Measurements from ENCODE around the gene ABHD17C. TPM values are rescaled to one million over a fixed set of nuclear protein-coding genes. Genes with fewer than 3 reads are reported as not detected.

ABHD17C gene
- total RNA-seq, 1 donor from 2014 or later: 3.7 TPM

DNA sequence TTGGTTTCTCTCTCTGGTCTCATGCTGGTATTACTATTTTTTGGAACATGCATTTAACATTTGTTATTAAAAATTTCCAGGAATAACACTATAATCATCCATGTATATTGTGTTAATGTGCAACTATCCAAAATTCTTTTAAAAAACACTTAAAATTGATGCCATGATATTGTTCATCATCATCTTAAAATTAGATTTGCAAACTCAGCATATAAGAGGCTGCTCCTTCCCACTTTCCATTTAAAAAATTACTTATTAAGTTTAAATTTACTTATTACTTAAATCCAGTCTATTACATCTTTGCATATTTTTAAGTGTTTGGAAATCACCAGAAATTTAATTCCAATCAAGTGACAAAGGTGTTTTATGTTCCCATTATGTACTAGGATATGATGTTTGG lies 5.8 kb upstream of the ABHD17C start:
- no peak overlapping the region for H3K27ac ChIP-seq (ENCODE audit: low read depth, low read length)
- peaks cover 3 to 8% (median 5%) of the 10 kb centered on the region in 3 donors for H3K4me1 ChIP-seq (ENCODE audit: control insufficient read depth in 3 of 3, insufficient read depth in 3 of 3, low read length in 3 of 3)
- no peaks in the 10 kb centered on the region for H3K36me3 ChIP-seq (ENCODE audit: control insufficient read depth in 3 of 3, insufficient read depth in 3 of 3, low read length in 3 of 3)
- H3K27me3 ChIP-seq (ENCODE audit: control insufficient read depth in 3 of 3, insufficient read depth in 3 of 3, low read length in 3 of 3): peaks cover 0 to 2% (median 0%) of the 10 kb centered on the region in 3 donors
- H3K9me3 ChIP-seq (ENCODE audit: control insufficient read depth in 3 of 3, low read length in 3 of 3): no peaks in the 10 kb centered on the region
- H3K9ac ChIP-seq (ENCODE audit: low read depth in 1 of 3, low read length in 3 of 3): no peak overlapping the region
- H3K4me3 ChIP-seq (ENCODE audit: low read length in 3 of 3): no peak overlapping the region

DNA sequence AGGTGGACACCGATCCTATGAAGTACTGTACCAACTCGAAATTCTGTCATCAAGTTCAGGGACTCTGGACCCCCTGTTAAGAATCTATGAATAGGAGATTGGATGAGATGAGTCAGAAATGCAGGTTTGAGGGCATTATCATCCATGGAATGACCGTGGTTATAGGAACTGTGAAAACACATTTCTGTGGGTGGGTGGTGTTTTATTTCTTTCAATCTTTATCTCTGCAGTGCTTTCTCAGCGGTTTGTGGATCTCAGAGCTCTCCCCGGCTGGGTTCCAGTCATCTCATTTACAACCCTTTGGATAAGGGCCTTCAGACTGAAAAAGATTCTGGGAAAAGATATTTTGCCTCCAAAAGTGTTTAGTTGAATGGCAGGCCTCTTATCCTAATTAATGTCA lies 5.4 kb upstream of the ABHD17C start:
- H3K27ac ChIP-seq (ENCODE audit: low read depth, low read length): no peak overlapping the region
- H3K27me3 ChIP-seq (ENCODE audit: control insufficient read depth in 3 of 3, insufficient read depth in 3 of 3, low read length in 3 of 3): peaks cover 0 to 1% (median 0%) of the 10 kb centered on the region in 3 donors
- H3K36me3 ChIP-seq (ENCODE audit: control insufficient read depth in 3 of 3, insufficient read depth in 3 of 3, low read length in 3 of 3): no peaks in the 10 kb centered on the region
- H3K4me3 ChIP-seq (ENCODE audit: low read length in 3 of 3): no peak overlapping the region
- H3K4me1 ChIP-seq (ENCODE audit: control insufficient read depth in 3 of 3, insufficient read depth in 3 of 3, low read length in 3 of 3): peaks cover 4 to 10% (median 6%) of the 10 kb centered on the region in 3 donors
- no peaks in the 10 kb centered on the region for H3K9me3 ChIP-seq (ENCODE audit: control insufficient read depth in 3 of 3, low read length in 3 of 3)
- H3K9ac ChIP-seq (ENCODE audit: low read depth in 1 of 3, low read length in 3 of 3): no peak overlapping the region

DNA sequence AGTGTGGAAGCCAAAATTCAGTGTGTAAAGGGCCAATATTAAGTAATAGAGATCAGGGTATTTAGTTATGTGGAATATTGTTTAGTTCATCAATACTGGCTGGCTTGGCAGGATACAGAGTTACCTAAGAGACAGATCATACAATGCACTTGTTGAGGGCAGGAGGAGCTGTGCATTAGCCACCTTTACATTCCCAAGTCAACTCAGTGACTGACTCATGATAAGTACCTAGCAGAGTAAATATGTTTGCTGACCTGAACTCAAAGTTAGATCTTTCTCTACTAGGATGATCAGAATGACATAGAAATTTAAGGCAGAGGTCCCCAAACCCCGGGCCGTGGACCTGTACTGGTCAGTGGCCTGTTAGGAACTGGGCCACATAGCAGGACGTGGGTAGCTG lies 3.5 kb upstream of the ABHD17C start:
- H3K27me3 ChIP-seq (ENCODE audit: control insufficient read depth in 3 of 3, insufficient read depth in 3 of 3, low read length in 3 of 3): no peaks in the 10 kb centered on the region
- no peak overlapping the region for H3K4me3 ChIP-seq (ENCODE audit: low read length in 3 of 3)
- no peaks in the 10 kb centered on the region for H3K9me3 ChIP-seq (ENCODE audit: control insufficient read depth in 3 of 3, low read length in 3 of 3)
- peaks cover 10 to 20% (median 12%) of the 10 kb centered on the region in 3 donors for H3K4me1 ChIP-seq (ENCODE audit: control insufficient read depth in 3 of 3, insufficient read depth in 3 of 3, low read length in 3 of 3)
- H3K27ac ChIP-seq (ENCODE audit: low read depth, low read length): no peak overlapping the region
- H3K36me3 ChIP-seq (ENCODE audit: control insufficient read depth in 3 of 3, insufficient read depth in 3 of 3, low read length in 3 of 3): no peaks in the 10 kb centered on the region
- no peak overlapping the region for H3K9ac ChIP-seq (ENCODE audit: low read depth in 1 of 3, low read length in 3 of 3)

DNA sequence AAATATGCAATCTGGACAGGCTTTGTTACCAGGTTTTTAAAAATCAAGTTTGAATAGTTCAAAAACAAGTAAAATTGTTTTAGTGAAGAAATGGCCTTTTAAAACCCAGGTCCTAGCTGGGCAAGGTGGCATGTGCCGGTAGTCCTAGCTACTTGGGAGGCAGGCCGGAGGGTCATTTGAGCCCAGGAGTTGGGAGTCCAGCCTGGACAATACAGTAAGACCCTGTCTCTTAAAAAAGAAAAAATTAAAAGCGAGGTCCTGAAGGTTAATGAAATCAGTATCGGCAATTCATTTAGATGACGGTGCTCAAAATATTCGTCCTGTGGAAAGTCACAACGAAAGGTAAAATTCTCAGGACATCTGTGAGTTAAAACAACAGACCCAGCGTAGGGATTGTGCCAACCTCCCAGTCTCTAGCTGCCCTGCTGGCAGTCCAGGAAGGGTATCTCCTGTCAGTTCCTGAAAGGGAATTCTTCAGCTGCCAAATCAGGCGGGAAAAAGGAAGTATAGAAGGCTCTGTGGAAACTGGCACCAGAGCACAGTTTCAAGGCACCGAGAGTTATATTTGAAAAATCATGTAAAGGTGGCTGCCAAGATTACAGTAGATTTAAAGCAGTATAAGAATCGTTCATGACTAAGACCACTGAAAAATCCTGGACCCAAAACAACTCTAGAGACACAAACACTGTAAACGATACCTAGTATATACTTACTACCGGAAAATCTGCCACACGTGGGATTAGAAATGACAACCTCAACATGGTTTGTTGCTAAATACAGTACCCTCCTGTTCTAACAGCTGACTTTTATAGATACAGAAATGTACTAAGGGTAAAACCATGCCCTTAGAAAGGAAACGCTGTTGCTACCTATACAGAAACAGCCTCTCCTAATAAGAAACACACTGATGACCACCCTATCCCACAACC lies 1.2 kb upstream of the ABHD17C start:
- Histone ChIP-seq H3K36me3 (ENCODE audit: control insufficient read depth in 3 of 3, insufficient read depth in 3 of 3, low read length in 3 of 3) (no peaks in the 10 kb centered on the region), H3K9ac (ENCODE audit: low read depth in 1 of 3, low read length in 3 of 3) (peak overlapping the region; percentile 52 to 66 (median 65)), H3K9me3 (ENCODE audit: control insufficient read depth in 3 of 3, low read length in 3 of 3) (no peaks in the 10 kb centered on the region), H3K27me3 (ENCODE audit: control insufficient read depth in 3 of 3, insufficient read depth in 3 of 3, low read length in 3 of 3) (no peaks in the 10 kb centered on the region), H3K4me3 (ENCODE audit: low read length in 3 of 3) (peak overlapping the region; percentile 70 to 73 (median 73)), H3K27ac (ENCODE audit: low read depth, low read length) (peak overlapping the region; percentile 69), H3K4me1 (ENCODE audit: control insufficient read depth in 3 of 3, insufficient read depth in 3 of 3, low read length in 3 of 3) (peaks cover 12 to 24% (median 15%) of the 10 kb centered on the region in 3 donors)

DNA sequence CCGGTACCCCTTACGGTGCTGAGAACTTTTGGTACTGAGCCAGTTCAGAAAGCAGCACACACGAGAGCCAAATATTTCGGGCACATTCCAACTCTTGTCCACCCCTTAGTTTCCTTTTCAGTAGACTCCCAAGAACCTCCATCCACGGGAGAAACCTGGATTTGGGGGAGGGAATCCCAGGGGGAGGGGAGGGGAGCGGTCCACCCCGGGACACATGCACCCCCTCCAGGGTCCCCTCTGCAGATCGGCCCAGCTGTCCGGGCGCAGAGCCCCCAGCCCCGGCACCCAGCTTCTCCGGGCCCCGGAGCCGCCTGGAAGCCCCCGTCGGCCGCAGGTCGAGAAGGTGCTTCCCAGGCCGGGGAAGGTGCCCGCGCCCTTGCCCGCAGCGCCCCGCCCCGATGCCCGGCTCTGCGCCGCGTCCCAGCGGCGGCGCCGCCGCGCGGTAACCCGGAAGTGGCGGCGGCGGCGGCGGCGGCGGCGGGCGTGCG lies 455 bp upstream of the ABHD17C start:
- Histone ChIP-seq H3K36me3 (ENCODE audit: control insufficient read depth in 3 of 3, insufficient read depth in 3 of 3, low read length in 3 of 3) (no peaks in the 10 kb centered on the region), H3K27ac (ENCODE audit: low read depth, low read length) (peak overlapping the region; percentile 69), H3K4me1 (ENCODE audit: control insufficient read depth in 3 of 3, insufficient read depth in 3 of 3, low read length in 3 of 3) (peaks cover 12 to 24% (median 15%) of the 10 kb centered on the region in 3 donors), H3K9ac (ENCODE audit: low read depth in 1 of 3, low read length in 3 of 3) (peak overlapping the region; percentile 52 to 66 (median 65)), H3K9me3 (ENCODE audit: control insufficient read depth in 3 of 3, low read length in 3 of 3) (no peaks in the 10 kb centered on the region), H3K27me3 (ENCODE audit: control insufficient read depth in 3 of 3, insufficient read depth in 3 of 3, low read length in 3 of 3) (no peaks in the 10 kb centered on the region), H3K4me3 (ENCODE audit: low read length in 3 of 3) (peak overlapping the region; percentile 70 to 73 (median 73))

DNA sequence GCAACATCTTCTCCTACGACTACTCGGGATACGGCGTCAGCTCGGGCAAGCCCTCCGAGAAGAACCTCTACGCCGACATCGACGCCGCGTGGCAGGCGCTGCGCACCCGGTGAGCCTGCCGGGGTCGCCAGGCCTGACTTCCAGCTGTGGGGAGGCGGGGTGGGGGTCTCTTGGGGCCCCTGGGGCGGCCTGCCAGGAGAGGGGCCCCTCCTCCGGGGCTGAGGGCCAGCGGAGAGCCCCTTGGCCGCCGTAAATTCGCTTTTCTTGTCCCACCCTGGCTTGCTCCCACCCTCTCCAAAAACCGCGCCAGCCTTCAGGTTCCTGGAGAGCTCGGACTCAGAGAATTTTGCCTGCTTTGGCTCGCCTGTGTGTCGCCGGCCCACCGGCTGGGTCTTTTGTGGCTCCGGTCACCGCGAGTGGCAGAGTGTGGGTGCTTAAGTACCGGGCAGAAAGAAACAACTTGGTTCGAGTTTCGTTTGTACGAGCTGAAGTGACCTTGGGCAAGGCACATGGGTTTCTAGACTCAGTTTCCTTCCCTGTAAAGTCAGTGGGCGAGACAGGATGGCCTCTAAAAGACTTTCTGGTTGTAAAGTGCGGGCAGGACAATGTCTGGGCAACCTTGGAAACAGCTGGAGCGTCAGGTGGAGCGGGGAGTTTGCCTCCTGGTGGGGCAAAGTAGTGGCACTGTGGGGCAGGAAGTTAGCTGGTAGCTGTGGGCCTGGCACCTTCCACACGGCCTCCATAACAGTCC lies 976 bp downstream of the ABHD17C start:
- H3K9ac ChIP-seq (ENCODE audit: low read depth in 1 of 3, low read length in 3 of 3): peak overlapping the region in 2 of 3 donors; percentile 45 to 70
- no peak overlapping the region for H3K27ac ChIP-seq (ENCODE audit: low read depth, low read length)
- peak overlapping the region; percentile 64 to 83 (median 80) for H3K4me3 ChIP-seq (ENCODE audit: low read length in 3 of 3)
- no peaks in the 10 kb centered on the region for H3K27me3 ChIP-seq (ENCODE audit: control insufficient read depth in 3 of 3, insufficient read depth in 3 of 3, low read length in 3 of 3)
- no peaks in the 10 kb centered on the region for H3K36me3 ChIP-seq (ENCODE audit: control insufficient read depth in 3 of 3, insufficient read depth in 3 of 3, low read length in 3 of 3)
- peaks cover 12 to 24% (median 15%) of the 10 kb centered on the region in 3 donors for H3K4me1 ChIP-seq (ENCODE audit: control insufficient read depth in 3 of 3, insufficient read depth in 3 of 3, low read length in 3 of 3)
- H3K9me3 ChIP-seq (ENCODE audit: control insufficient read depth in 3 of 3, low read length in 3 of 3): no peaks in the 10 kb centered on the region

DNA sequence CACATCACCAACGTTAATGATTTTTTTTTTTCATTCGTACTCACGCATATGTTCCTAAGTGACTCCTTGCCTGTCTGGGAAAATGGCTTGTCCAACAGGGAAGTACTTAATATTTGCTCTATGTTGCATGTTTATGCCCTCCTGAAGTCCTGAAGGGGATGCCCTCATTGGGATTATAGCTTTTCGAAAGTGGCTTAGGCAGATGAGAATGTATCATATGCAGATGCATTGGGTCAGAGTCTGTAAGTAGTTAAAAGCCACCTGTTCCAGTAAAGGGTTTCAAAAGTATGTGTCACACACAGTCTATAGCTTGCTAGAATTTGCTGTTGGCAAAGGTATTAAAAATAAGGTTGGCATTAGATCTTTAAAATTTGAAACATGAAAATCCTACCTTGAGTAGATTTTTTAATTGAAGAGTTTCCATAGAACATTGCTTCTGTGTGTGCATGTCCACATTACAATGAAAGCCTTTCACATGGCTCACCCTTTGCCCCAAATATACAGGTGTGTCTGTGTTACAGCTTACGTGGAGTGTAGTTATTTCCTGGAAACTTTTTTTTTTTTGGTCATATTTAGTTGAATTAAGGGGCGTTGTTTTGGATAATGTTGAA lies 2.1 kb downstream of the ABHD17C start:
- H3K4me3 ChIP-seq (ENCODE audit: low read length in 3 of 3): no peak overlapping the region
- H3K27ac ChIP-seq (ENCODE audit: low read depth, low read length): no peak overlapping the region
- peaks cover 12 to 24% (median 15%) of the 10 kb centered on the region in 3 donors for H3K4me1 ChIP-seq (ENCODE audit: control insufficient read depth in 3 of 3, insufficient read depth in 3 of 3, low read length in 3 of 3)
- no peaks in the 10 kb centered on the region for H3K27me3 ChIP-seq (ENCODE audit: control insufficient read depth in 3 of 3, insufficient read depth in 3 of 3, low read length in 3 of 3)
- H3K9me3 ChIP-seq (ENCODE audit: control insufficient read depth in 3 of 3, low read length in 3 of 3): no peaks in the 10 kb centered on the region
- H3K36me3 ChIP-seq (ENCODE audit: control insufficient read depth in 3 of 3, insufficient read depth in 3 of 3, low read length in 3 of 3): no peaks in the 10 kb centered on the region
- no peak overlapping the region for H3K9ac ChIP-seq (ENCODE audit: low read depth in 1 of 3, low read length in 3 of 3)

DNA sequence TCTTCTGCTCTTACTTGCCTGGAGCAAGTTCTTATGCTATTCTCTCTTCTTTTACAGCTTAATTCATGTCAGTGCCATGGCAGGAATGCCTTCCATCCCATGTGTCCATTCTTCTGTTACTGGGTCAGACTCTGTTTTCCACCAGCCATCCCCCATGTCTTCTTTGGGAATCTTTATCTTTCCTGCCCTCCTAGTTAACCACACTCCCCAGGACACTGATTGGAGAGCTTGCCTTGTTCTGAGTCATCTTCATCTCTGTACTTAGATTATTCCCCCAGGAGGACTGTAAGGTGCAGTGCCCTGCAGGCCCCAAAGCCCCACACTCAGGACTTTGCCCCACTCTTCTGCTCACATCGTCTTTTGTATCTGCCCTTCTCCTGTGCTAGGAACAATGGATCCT lies 3.6 kb downstream of the ABHD17C start:
- no peaks in the 10 kb centered on the region for H3K9me3 ChIP-seq (ENCODE audit: control insufficient read depth in 3 of 3, low read length in 3 of 3)
- H3K4me1 ChIP-seq (ENCODE audit: control insufficient read depth in 3 of 3, insufficient read depth in 3 of 3, low read length in 3 of 3): peaks cover 12 to 23% (median 15%) of the 10 kb centered on the region in 3 donors
- no peak overlapping the region for H3K9ac ChIP-seq (ENCODE audit: low read depth in 1 of 3, low read length in 3 of 3)
- no peaks in the 10 kb centered on the region for H3K36me3 ChIP-seq (ENCODE audit: control insufficient read depth in 3 of 3, insufficient read depth in 3 of 3, low read length in 3 of 3)
- no peaks in the 10 kb centered on the region for H3K27me3 ChIP-seq (ENCODE audit: control insufficient read depth in 3 of 3, insufficient read depth in 3 of 3, low read length in 3 of 3)
- H3K27ac ChIP-seq (ENCODE audit: low read depth, low read length): no peak overlapping the region
- no peak overlapping the region for H3K4me3 ChIP-seq (ENCODE audit: low read length in 3 of 3)

DNA sequence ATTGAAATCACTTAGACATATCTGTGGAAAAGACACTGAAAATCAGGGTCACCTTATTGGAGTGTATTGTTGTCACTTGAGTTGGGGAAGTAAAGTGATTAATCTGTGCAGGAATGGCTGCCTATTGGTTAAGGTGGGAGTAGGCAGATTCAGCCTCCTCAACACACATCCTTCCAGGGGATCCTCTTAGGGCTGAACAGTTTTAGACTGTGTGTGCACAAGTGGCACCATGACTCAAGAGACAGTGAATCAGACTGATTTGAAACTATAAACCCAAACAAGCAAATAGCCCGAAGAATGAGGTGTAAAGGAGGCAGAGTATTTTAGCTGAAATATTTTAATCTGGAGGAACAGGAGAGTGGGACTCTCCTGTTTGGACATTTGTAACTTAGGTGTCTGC lies 4.9 kb downstream of the ABHD17C start:
- Histone ChIP-seq H3K4me3 (ENCODE audit: low read length in 3 of 3) (no peak overlapping the region), H3K27ac (ENCODE audit: low read depth, low read length) (no peak overlapping the region), H3K4me1 (ENCODE audit: control insufficient read depth in 3 of 3, insufficient read depth in 3 of 3, low read length in 3 of 3) (peaks cover 8 to 14% (median 9%) of the 10 kb centered on the region in 3 donors), H3K9me3 (ENCODE audit: control insufficient read depth in 3 of 3, low read length in 3 of 3) (no peaks in the 10 kb centered on the region), H3K36me3 (ENCODE audit: control insufficient read depth in 3 of 3, insufficient read depth in 3 of 3, low read length in 3 of 3) (no peaks in the 10 kb centered on the region), H3K9ac (ENCODE audit: low read depth in 1 of 3, low read length in 3 of 3) (no peak overlapping the region), H3K27me3 (ENCODE audit: control insufficient read depth in 3 of 3, insufficient read depth in 3 of 3, low read length in 3 of 3) (no peaks in the 10 kb centered on the region)

Data from skeletal muscle tissue (tissue), 4 donors.